GM19467 (cell line): ENCODE measurements around the gene MCUB.

Experiments
- ATAC-seq: cut with Tn5 transposase; IDR thresholded peaks from one replicate; pipeline ENCODE4 v1.9.1; 2021; ENCODE audit warnings: mild to moderate bottlenecking, moderate library complexity; ENCODE audit not compliant: unreplicated experiment

Gene MCUB

GRCh38 chr4:109728385-109728784 is 168.3 kb downstream of the MCUB start:
- ATAC-seq: no peak

GRCh38 chr4:109729117-109729717 is 169.2 kb downstream of the MCUB start:
- ATAC-seq: no peak

- peak; percentile 77 for ATAC-seq
Measured at GRCh38 chr4:109729718-109730618, 169.9 kb downstream of the MCUB start, which contains the start of gene PLA2G12A. Gene PLA2G12A, minus strand, starts transcription at chr4:109730070. Its CDS starts 261 bp downstream, at chr4:109729809.

GRCh38 chr4:109730619-109731545 is 170.8 kb downstream of the MCUB start:
- ATAC-seq: no peak

- ATAC-seq: no peak
Measured at GRCh38 chr4:109733728-109734127, 173.7 kb downstream of the MCUB start.

GRCh38 chr4:109735566-109736365 is 175.7 kb downstream of the MCUB start:
- ATAC-seq: no peak
